ENCODE data around the gene JARID2.

DNA sequence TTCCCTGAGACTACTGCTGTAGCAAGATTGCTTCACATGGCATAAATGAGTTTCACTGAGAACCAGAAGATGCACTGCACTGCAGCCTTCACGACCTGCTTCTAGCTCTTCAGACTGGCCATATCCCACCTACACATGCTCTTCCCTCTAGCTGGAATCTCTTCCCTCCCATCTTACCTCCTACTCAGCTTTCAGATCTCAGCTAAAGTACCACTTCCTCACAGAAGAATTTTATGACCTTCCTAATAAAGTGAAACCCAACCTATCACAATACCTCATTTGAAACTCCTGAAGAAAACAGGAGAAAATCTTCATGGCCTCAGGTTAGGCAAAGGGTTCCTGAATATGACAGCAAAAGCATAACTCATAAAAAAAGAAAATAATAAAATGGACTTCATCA, 317.1 kb downstream of the JARID2 start:
- TF ChIP-seq EP300 (conservative IDR thresholded peaks at IDR 0.05; ENCODE audit: poor library complexity, severe bottlenecking) (no peak), EZH2 (IDR thresholded peaks at IDR 0.05; ENCODE audit: borderline replicate concordance, insufficient read depth, low read length, poor library complexity, severe bottlenecking) (no peak), TAF1 (IDR thresholded peaks at IDR 0.05; ENCODE audit: low read depth) (no peak), POLR2AphosphoS5 (IDR thresholded peaks at IDR 0.05) (no peak), SMC3 (conservative IDR thresholded peaks at IDR 0.05; ENCODE audit: poor library complexity) (no peak), MXI1 (conservative IDR thresholded peaks at IDR 0.05; ENCODE audit: poor library complexity, severe bottlenecking) (no peak), RAD21 (conservative IDR thresholded peaks at IDR 0.05) (no peak)
- TF ChIP-seq, protein P1, sequence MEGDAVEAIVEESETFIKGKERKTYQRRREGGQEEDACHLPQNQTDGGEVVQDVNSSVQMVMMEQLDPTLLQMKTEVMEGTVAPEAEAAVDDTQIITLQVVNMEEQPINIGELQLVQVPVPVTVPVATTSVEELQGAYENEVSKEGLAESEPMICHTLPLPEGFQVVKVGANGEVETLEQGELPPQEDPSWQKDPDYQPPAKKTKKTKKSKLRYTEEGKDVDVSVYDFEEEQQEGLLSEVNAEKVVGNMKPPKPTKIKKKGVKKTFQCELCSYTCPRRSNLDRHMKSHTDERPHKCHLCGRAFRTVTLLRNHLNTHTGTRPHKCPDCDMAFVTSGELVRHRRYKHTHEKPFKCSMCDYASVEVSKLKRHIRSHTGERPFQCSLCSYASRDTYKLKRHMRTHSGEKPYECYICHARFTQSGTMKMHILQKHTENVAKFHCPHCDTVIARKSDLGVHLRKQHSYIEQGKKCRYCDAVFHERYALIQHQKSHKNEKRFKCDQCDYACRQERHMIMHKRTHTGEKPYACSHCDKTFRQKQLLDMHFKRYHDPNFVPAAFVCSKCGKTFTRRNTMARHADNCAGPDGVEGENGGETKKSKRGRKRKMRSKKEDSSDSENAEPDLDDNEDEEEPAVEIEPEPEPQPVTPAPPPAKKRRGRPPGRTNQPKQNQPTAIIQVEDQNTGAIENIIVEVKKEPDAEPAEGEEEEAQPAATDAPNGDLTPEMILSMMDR (IDR thresholded peaks at IDR 0.05; ENCODE audit: poor library complexity, severe bottlenecking), result no peak
- TF ChIP-seq, protein P2, sequence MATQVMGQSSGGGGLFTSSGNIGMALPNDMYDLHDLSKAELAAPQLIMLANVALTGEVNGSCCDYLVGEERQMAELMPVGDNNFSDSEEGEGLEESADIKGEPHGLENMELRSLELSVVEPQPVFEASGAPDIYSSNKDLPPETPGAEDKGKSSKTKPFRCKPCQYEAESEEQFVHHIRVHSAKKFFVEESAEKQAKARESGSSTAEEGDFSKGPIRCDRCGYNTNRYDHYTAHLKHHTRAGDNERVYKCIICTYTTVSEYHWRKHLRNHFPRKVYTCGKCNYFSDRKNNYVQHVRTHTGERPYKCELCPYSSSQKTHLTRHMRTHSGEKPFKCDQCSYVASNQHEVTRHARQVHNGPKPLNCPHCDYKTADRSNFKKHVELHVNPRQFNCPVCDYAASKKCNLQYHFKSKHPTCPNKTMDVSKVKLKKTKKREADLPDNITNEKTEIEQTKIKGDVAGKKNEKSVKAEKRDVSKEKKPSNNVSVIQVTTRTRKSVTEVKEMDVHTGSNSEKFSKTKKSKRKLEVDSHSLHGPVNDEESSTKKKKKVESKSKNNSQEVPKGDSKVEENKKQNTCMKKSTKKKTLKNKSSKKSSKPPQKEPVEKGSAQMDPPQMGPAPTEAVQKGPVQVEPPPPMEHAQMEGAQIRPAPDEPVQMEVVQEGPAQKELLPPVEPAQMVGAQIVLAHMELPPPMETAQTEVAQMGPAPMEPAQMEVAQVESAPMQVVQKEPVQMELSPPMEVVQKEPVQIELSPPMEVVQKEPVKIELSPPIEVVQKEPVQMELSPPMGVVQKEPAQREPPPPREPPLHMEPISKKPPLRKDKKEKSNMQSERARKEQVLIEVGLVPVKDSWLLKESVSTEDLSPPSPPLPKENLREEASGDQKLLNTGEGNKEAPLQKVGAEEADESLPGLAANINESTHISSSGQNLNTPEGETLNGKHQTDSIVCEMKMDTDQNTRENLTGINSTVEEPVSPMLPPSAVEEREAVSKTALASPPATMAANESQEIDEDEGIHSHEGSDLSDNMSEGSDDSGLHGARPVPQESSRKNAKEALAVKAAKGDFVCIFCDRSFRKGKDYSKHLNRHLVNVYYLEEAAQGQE (IDR thresholded peaks at IDR 0.05; ENCODE audit: borderline replicate concordance), result no peak
